Stimulated activated effector memory CD8-positive, alpha-beta T cell treated with anti-CD3 and anti-CD28 coated beads, Interleukin-12 subunit alpha, Interleukin-12 subunit beta, amount 100 ng/mL, for 72 hours (primary cell): ENCODE measurements around the gene RAMACL.
A peak's percentile ranks its signal among the peaks of the same experiment; 100 is the strongest.
"Not testable (repeated sequence)": the region's sequence is repeated elsewhere in the genome, so short reads cannot be mapped to it uniquely, and the experiment has no call there.

Experiments
- ATAC-seq: fragments of 150-1000 bp; cut with Tn5 transposase; 2 replicates; pipeline ENCODE4 v1.10.0; 2021
- DNase-seq, 2 donors: peaks; one replicate each; pipeline ENCODE4 v3.0.0; 2021 to 2022; ENCODE audit warnings: low spot score in 2 of 2
- H3K27ac Mint-ChIP-seq: one replicate; pipeline ENCODE4 v1.8.0; 2022; ENCODE audit warnings: mild to moderate bottlenecking, mixed read lengths
- H3K36me3 Mint-ChIP-seq: one replicate; pipeline ENCODE4 v1.8.0; 2022; ENCODE audit warnings: mild to moderate bottlenecking, mixed read lengths
- H3K4me1 Mint-ChIP-seq: one replicate; pipeline ENCODE4 v1.8.0; 2022; ENCODE audit warnings: mixed read lengths
- H3K4me3 Mint-ChIP-seq: one replicate; pipeline ENCODE4 v1.8.0; 2022; ENCODE audit warnings: mild to moderate bottlenecking, mixed read lengths
- H3K9me3 Mint-ChIP-seq: one replicate; pipeline ENCODE4 v1.8.0; 2022; ENCODE audit warnings: mixed read lengths

The RAMACL gene

DNA sequence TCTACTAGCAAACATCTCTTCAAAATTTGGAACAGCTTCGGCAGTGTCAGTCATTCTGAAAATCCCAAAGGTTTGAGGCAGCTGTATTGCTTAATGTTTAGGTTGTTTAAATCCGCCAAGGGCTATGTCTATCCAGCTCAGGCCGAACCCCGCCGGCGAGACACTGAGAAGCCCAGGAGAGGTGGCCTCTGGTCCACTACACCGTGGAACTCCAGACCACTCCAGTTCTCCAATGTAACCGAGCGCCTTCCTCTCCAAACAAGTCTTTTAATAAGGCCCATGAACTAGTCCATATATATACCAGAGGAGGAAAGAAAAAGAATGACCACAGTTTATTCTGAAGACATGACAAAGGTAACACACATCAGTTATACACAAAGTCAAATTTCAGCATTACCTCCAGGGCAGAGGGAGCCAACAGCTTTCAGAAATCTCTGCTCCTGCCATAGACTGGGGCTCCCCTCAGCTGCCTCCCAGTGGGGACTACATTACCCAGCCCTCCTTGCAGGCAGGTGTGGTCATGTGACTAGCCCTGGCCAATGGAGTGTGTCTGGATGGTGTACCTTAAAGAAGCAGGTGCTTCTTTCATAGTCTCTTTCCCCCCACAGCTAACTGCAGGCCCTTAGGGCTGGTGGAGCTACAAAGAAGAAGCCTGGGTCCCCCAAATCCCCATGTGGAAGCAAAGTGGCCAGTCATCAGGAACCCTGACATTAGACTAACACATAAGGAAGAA is at the start of gene RAMACL:
TSS of gene RAMACL (minus strand) at position 255 of the 733 bp plus-strand sequence. CDS start at position 54, 201 bp downstream.
- H3K4me1 Mint-ChIP-seq = peaks cover 20% of the 10 kb centered on the region
- no peak within 1 kb of the TSS for H3K27ac Mint-ChIP-seq
- H3K36me3 Mint-ChIP-seq = no peaks in the 10 kb centered on the region
- no peaks in the 10 kb centered on the region for H3K9me3 Mint-ChIP-seq
- ATAC-seq (peak; percentile 88), DNase-seq (peak in 1 of 2 donors; percentile 58)
- no peak within 1 kb of the TSS for H3K4me3 Mint-ChIP-seq

DNA sequence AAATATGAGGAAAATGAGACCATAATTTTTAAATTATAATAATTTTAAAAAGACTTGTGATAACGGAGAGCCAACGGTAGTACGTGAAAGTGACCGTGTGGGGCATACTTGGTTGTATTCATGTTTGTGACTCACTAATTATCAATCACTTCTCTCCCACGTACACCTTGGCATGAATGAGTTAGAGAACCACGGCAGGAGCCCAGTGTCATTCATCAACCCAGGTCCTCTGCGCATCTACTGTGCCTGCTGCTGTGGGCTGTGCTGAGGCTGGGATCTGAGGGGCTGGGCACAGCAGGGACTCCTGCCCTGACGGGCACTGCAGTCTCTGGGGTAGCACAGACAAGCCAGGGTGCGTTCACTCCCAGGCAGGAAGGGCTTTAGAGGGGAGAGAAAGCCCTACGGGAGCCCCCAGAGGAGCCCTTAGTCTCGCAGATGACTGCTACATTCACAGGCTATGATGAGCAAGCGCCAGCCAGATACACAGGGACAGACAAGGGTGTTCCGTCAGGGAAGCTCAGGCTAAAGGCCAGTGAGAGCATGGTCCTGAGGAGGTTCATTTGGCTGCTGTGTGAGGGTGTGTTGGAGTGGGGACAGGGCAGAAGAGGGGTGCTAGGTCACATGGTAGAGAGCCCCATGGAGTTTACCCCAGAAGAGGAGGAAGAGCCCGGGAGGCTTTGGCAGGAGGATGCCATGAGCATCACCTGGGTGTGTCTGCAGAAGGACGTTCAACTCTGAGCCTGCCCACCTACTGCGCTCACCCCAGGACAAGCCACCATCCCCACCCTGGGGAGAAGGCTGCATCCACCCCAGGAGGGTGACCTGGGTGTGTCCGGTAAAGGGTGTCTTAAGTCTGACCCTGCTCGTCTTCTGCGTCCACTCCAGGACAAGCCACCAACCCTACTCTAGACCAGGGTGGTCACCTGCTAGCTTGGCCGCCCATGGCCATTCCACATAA is 48.8 kb upstream of the RAMACL start:
- DNase-seq (no peak), ATAC-seq (peak; percentile 22)
- Mint-ChIP-seq H3K4me3 (no peak overlapping the region), H3K9me3 (no peaks in the 10 kb centered on the region), H3K27ac (no peak overlapping the region), H3K36me3 (no peaks in the 10 kb centered on the region), H3K4me1 (peaks cover 8% of the 10 kb centered on the region)

DNA sequence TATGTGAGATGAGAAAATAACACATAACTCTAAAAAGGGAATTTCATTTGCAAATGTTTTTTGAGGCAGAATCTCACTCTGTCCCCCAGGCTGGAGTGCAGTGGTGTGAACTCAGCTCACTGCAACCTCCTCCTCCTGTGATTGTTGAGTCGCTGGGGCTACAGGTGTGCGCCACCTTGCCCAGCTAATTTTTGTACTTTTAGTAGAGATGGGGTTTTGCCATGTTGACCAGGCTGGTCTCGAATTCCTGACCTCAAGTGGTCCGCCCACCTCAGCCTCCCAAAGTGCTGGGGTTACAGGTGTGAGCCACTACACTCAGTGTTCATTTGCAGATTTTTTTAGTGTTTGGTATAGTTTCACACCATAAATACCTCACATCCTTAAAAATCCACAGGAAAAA is 48.1 kb upstream of the RAMACL start:
- not testable (repeated sequence) for H3K36me3 Mint-ChIP-seq, ATAC-seq, DNase-seq, H3K4me3 Mint-ChIP-seq, H3K4me1 Mint-ChIP-seq, H3K9me3 Mint-ChIP-seq, H3K27ac Mint-ChIP-seq

DNA sequence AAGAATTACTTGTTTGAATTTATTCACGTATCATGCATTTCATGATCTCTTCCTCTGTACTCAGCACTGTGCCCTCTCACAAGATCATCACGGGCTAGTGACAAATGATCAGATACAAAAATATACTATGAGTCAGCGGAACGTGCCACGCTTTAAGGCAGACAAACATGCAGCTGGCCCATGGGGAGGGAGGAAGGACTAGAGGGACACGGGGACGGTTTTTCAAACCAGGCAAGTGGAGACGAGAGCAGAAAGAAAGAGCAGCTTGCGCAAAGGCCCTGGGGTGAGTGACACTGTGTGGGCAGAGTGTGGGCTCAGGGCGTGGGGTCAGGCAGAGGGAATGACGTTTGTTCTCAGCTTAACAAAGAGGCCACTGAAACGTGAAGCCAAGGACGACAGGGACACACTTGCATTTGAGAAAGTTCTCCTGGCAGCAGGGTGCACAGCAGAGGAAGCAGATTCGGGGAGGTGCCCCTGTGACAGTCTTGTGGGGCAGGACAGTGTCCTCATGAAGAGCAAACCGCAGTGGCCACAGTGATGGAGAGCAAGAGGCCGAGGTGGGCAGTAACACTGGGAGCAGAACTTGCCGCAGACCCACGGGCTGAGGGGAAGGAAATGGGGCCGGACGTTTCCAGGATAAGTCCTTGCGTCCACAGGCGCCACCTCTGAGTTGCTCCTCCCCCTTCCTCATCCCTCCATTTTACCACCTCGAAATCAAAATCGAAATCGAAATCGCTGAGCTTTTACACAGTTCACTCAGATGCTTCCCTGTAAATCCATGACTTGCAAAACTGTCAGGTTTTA is 47.5 kb upstream of the RAMACL start:
- Mint-ChIP-seq H3K4me3 (no peak overlapping the region), H3K4me1 (no peaks in the 10 kb centered on the region), H3K9me3 (no peaks in the 10 kb centered on the region), H3K27ac (no peak overlapping the region), H3K36me3 (no peaks in the 10 kb centered on the region)
- ATAC-seq (no peak), DNase-seq (no peak)

DNA sequence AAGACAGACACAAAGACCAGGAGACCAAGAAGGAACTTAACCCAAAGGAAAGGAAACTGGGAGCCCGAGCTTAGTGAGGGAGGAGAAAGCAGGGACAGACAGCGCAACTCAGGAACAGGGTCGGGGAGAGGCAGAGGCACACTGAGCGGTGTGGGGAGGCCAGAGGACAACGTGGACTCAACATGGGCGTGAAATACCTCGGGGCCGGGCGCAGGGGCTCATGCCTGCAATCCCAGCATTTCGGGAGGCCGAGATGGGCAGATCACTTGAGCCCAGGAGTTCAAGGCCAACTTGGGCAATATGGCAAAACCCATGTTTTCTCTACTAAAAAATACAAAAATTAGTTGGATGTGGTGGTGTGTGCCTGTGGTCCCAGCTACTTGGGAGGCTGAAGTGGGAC is 46.3 kb upstream of the RAMACL start:
- Mint-ChIP-seq H3K36me3 (no peaks in the 10 kb centered on the region), H3K4me1 (peaks cover 12% of the 10 kb centered on the region), H3K9me3 (no peaks in the 10 kb centered on the region), H3K4me3 (no peak overlapping the region), H3K27ac (no peak overlapping the region)
- DNase-seq = no peak
- ATAC-seq = no peak

DNA sequence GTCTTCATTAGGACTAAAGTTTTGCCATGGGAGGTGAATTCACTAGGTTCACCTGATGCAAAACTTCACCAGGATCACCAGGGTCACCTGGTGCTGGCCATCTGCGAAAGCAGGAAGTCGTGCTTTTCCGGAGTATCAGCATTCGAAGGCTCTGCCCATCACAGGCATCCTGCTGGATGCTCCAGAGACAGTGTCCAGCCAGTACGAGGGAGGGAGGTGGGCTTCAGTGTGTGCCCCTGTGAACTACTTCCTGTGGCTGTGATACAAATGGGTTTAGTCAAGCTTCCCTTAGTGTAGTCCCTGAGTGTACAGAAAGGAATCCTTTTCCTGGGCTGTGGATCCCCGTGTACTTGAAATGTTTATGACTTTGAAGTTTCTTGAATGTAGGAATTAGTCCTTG is 44.0 kb upstream of the RAMACL start:
- no peak overlapping the region for H3K27ac Mint-ChIP-seq
- H3K4me1 Mint-ChIP-seq = peaks cover 19% of the 10 kb centered on the region
- H3K36me3 Mint-ChIP-seq = peaks cover 7% of the 10 kb centered on the region
- ATAC-seq (no peak), DNase-seq (no peak)
- no peak overlapping the region for H3K4me3 Mint-ChIP-seq
- no peaks in the 10 kb centered on the region for H3K9me3 Mint-ChIP-seq

DNA sequence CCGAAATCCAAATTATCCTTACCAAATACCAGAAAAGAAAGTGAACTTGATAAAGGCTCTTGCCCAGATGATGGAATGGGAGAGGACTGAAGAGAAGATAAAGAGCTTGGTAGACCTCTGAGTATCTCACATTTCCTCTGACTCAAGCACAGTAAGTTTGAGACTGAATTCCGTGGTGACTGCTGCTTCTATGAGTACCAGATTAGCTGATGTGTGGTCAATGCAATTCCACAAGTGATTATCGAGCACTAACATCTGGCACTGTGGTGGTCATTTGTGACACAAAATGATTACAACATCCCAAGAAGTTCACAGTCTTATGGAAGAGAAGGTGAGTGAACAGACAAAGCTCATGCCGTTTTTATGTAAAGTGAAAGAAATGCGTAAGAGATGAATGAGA is 43.1 kb upstream of the RAMACL start:
- no peak overlapping the region for H3K27ac Mint-ChIP-seq
- H3K36me3 Mint-ChIP-seq = peaks cover 7% of the 10 kb centered on the region
- peaks cover 19% of the 10 kb centered on the region for H3K4me1 Mint-ChIP-seq
- no peak for DNase-seq
- ATAC-seq = no peak
- no peak overlapping the region for H3K4me3 Mint-ChIP-seq
- no peaks in the 10 kb centered on the region for H3K9me3 Mint-ChIP-seq

DNA sequence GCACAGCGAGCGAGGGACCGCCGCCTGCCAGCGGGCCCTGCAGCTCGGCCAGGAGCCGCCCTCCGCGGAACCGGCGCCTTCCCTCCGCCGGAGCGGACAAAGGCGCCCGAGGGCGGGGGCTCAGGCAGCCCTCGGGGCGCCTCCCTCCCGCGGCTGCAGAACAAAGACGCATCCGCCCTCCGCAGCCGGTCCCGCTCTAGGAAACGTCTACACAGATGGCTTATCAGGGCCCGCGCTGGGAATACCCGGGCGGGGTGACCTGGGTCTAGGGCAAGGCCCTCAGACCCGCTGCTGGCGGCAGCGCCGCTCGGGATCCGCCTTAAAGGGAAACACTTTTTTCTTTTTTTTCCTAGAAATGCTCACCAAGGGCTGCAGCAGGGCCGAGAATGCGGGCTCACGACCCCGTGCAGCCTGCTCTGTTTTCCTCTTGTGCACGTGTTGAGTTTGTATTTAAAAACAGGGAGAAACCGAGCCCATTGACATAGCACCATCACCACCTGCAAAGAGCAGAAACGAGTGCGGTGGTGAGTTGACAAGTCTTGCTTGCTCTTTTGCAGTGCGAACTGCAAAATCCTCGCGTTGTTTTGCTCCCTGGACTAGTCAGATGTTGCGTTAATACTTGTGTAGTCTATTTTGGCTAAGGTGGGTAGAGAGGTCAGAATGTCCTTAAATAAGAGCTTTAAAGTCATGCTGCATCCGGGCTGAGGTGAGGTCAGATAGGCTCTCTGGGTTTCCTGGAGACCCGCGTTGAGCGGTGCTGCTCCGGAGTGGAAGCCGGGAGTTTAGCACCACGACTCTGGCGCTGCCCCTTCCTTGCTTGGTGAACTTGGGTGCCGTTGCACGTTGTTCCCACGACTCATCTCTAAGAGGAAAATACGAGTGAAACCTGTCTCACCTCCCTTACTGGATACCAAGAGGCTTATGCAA is 41.7 kb upstream of the RAMACL start:
- Mint-ChIP-seq H3K9me3 (no peaks in the 10 kb centered on the region), H3K27ac (peak overlapping the region; percentile 8), H3K4me3 (peak overlapping the region; percentile 85), H3K36me3 (peaks cover 7% of the 10 kb centered on the region), H3K4me1 (peaks cover 19% of the 10 kb centered on the region)
- no peak for DNase-seq
- peak; percentile 35 for ATAC-seq

DNA sequence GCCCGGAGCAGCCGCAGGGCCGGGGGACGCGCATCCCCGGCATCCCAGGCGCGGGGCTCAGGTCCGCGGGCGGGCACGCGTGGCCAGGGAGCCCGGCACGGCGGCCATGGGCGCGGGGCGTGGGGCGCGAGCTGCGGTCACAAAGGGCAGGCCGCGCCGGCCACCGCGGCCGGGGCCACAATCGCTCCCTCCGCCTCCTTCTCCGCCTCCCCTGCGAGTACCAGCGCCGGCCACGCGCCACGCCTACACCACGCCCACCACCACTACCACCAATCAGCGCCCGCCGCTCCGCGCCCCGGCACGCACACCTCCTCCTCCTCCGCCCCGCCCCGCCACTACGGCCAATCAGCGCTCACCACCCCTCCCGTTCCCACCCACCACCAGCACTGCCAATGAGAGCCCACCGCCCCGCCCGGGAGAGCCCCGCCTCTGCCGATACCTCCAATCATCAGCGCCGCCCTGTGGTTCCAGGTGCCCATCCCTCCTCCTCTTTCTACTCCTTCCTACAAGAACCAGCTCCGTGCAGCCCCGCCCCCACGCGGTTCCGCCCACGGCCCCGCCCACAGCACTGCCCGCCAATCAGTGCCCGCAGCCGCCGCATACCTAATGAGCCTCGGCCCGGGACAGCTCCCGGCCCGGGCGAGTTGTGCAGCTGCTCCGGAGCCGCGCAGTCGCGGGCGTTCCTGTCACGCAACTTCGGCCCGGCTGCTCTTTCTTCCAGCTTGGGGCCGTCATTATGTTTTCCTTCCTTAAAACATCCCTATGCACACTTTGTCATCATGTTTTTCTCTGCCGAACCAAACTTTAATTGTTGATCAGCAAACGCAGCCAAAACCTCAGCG is 40.8 kb upstream of the RAMACL start, which contains the start of gene RPS6KA2:
TSS of gene RPS6KA2 (minus strand) at position 219 of the 842 bp plus-strand sequence. CDS start 232 bp downstream, outside the sequence.
- ATAC-seq = peak; percentile 94
- H3K36me3 Mint-ChIP-seq = peaks cover 7% of the 10 kb centered on the region
- peak within 1 kb of the TSS; percentile 85 for H3K4me3 Mint-ChIP-seq
- peak within 1 kb of the TSS; percentile 8 for H3K27ac Mint-ChIP-seq
- no peaks in the 10 kb centered on the region for H3K9me3 Mint-ChIP-seq
- DNase-seq = peak; percentile 99 to 100
- H3K4me1 Mint-ChIP-seq = peaks cover 19% of the 10 kb centered on the region

DNA sequence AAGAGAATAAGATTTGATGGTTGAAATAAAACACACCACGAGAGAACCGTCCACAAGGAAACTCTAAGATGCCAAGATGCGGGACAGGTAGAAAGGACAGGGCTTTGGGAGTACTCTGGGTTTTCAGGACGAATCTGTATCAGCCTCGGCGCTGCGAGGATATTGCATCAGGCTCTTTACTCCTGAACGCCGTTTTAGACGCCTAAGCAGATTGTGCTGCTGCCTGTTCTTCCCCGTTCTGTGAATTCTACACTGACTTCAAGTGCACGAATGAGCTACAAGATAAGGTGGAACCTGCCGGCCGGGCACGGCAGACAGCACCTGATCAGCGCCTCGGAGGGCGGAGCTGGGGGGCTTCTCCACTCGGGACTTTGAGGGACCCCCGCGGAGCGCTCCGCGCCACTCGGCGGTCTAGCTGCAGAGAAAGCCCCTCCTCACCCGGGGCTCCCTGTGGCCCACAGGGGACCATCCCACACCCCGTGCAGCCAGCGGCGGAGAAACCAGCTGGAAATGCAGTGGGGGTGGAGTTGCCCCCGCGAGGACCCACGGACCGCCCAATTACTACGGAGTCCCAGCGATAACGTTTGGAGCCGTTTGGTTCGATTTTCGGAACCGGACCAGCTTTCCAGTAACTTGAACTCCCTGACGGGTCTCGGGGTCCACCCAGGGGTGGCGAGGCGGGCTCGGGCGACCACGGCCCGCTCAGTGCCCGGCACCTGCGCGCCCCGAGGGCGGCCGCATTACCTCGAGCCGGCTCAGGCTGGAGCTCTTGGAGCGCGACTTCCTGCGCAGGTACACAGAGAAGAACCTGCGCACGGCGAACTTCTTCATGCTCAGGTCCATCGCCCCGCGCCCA is 39.9 kb upstream of the RAMACL start:
- H3K36me3 Mint-ChIP-seq = peaks cover 7% of the 10 kb centered on the region
- DNase-seq = peak in 1 of 2 donors; percentile 65
- H3K27ac Mint-ChIP-seq = no peak overlapping the region
- H3K4me1 Mint-ChIP-seq = peaks cover 19% of the 10 kb centered on the region
- peak overlapping the region; percentile 85 for H3K4me3 Mint-ChIP-seq
- H3K9me3 Mint-ChIP-seq = no peaks in the 10 kb centered on the region
- no peak for ATAC-seq

DNA sequence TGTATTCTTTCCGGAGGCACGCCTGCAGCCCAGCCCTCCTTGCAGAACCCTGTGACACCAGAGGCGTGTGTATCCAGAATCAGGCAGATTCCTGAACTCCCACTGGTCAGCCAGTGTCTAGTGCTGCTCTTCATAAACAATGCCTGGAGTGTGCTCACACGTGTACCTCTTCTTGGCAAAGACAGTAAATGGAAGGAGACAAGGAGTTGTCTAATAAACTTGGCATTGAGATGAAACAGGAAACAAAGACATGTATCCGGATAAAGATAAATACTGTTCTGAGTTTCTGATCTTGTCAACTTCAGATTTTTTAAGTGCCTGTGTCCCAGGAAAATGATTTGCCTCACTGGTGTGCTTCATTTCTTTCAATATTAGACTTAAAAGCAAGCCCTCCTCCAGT is 38.9 kb upstream of the RAMACL start:
- peaks cover 7% of the 10 kb centered on the region for H3K36me3 Mint-ChIP-seq
- peak overlapping the region; percentile 85 for H3K4me3 Mint-ChIP-seq
- DNase-seq (no peak), ATAC-seq (no peak)
- no peaks in the 10 kb centered on the region for H3K9me3 Mint-ChIP-seq
- H3K4me1 Mint-ChIP-seq = peaks cover 19% of the 10 kb centered on the region
- H3K27ac Mint-ChIP-seq = no peak overlapping the region

DNA sequence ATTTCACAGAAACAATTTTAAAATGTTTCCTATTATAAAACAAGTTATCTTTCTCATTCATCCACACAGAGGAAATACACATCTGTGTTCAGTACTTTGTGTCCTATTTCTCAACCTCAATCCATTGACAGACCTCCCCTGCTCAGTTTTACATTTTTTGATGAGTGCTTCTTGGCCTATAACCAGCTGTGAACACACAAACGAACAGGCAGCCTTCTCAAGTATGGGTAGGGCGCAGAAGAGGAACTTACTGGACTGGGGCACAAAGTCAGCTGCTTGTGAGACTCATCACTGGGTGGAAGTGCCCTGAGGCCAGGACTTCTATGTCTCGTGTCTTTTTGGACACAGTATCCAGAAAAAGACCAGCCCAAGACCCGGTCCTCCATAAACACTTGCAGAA is 37.8 kb upstream of the RAMACL start:
- no peak for DNase-seq
- Mint-ChIP-seq H3K4me1 (peaks cover 19% of the 10 kb centered on the region), H3K9me3 (no peaks in the 10 kb centered on the region), H3K4me3 (no peak overlapping the region), H3K27ac (no peak overlapping the region), H3K36me3 (peaks cover 7% of the 10 kb centered on the region)
- no peak for ATAC-seq

DNA sequence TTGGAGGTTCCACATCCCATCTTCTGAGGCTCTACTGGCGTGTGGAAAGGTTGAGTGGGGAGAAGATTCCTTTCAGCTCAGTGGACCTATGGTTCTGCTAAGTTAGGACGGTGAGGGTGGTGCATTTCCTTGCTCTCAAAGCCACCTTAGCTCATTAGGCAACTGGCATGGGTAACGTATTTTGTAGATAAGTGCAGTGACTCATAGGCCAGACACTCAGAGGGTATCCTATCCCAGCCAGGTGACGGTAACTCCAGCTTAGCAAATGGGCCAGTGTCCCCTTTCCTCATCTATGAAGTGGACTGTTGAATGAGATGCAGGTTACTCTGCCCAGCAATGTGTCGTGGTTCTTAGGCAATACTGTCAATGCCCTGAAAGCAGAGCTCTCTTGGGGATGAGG is 36.8 kb upstream of the RAMACL start:
- no peak for DNase-seq
- H3K4me1 Mint-ChIP-seq = peaks cover 13% of the 10 kb centered on the region
- no peak for ATAC-seq
- H3K4me3 Mint-ChIP-seq = no peak overlapping the region
- peaks cover 7% of the 10 kb centered on the region for H3K36me3 Mint-ChIP-seq
- H3K9me3 Mint-ChIP-seq = no peaks in the 10 kb centered on the region
- H3K27ac Mint-ChIP-seq = no peak overlapping the region
